ENCODE results near the gene PLXNA2. TPM values are rescaled to one million over a fixed set of nuclear protein-coding genes. Genes with fewer than 3 reads are reported as not detected.
A peak's percentile ranks its signal among the peaks of the same experiment; 100 is the strongest.

PLXNA2 gene
- total and polyA plus RNA-seq, 2 of the 8 experiments (the other 6 are each of a cell fraction or from before 2014, with no cell fraction given): 0.33 to 1.5 TPM

DNA sequence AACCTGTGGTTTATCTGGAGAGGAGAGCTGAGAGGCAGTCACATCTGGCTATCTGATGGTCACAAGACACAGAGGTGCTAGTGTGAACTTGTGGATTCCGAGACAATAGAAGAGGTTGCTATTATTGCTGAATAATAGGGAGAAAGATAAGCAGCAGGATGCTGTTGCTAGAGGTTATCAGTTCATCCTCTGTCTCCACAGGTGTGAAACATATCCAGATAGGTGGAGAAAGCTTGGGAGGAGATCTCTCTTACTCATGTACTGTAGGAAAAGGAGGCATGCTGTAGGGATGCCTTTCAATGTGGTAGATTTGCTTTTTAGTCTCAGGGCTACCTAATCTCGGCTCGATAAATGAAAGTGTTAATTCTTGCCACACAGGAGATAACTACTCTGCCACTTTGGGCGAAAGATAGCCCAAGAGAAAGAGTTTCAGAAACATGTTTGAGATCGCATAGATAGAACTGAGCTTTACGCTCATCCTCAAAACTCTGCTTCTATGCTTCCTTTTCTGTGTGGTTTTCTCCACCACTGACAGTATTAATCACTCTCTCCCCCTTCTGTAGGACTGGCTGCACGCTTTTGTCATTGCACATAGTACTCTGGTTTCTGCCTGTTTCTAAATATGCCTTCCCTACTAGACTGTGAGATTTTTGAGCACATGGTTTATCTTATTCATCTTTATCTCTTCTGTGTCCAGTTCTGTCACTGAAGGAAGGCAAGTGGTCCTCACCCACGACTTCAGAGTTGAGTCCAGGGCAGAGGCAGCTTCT lies 36.7 kb upstream of the PLXNA2 start:
- 71% methylated on average over 8 of the region's 8 CpGs; no CpG with 5 or more reads in 1 of the 2 experiments for WGBS, 2 experiments (ENCODE audit: extremely low coverage in 1 of 2, insufficient coverage in 1 of 2, insufficient read length in 1 of 2, insufficient replicate concordance in 2 of 2, low coverage in 1 of 2, low lambda C conversion rate in 2 of 2, missing lambda C conversion rate in 1 of 2)
- no peak overlapping the region for H4K8ac ChIP-seq (ENCODE audit: extremely low read depth, insufficient read depth, low read length)
- no peak overlapping the region for H3K4me3 ChIP-seq (ENCODE audit: extremely low read depth in 1 of 4, insufficient read depth in 2 of 4, low read depth in 3 of 4, low read length in 4 of 4)
- no peak overlapping the region for H3K4ac ChIP-seq (replicated peaks; ENCODE audit: insufficient read length, low read depth, low read length)
- H2BK12ac ChIP-seq (ENCODE audit: low read depth, low read length): no peak overlapping the region
- no peak overlapping the region for H2BK20ac ChIP-seq (ENCODE audit: low read length)
- no peaks in the 10 kb centered on the region for H3K79me1 ChIP-seq (ENCODE audit: low read depth, low read length)
- DNase-seq (ENCODE audit: low read depth in 1 of 2, low spot score in 2 of 2) (no peak), FAIRE-seq (no peak)
- H3K27ac ChIP-seq (ENCODE audit: low read depth, low read length): no peak overlapping the region
- no peaks in the 10 kb centered on the region for H3K9me3 ChIP-seq (ENCODE audit: insufficient read depth in 2 of 2, low read depth in 1 of 2, low read length in 1 of 2)
- H3K36me3 ChIP-seq (ENCODE audit: control insufficient read depth in 2 of 4, insufficient read depth in 4 of 4, low read length in 3 of 4): no peaks in the 10 kb centered on the region
- H3K79me2 ChIP-seq (ENCODE audit: control insufficient read depth in 1 of 2, insufficient read depth in 2 of 2, low read length in 2 of 2): no peaks in the 10 kb centered on the region
- no peak overlapping the region for H4K91ac ChIP-seq (replicated peaks; ENCODE audit: insufficient read length, low read length)
- H2BK15ac ChIP-seq (ENCODE audit: low read length): no peak overlapping the region
- 0 out of 2 replicates have a peak overlapping the region, but pooled peaks have one; percentile 26 for H2AK5ac ChIP-seq (ENCODE audit: low read depth, low read length)
- H2BK120ac ChIP-seq (replicated peaks; ENCODE audit: low read depth, low read length): no peak overlapping the region
- no peaks in the 10 kb centered on the region for H4K20me1 ChIP-seq (replicated peaks in 1 of 2; ENCODE audit: control insufficient read depth in 1 of 2, insufficient read depth in 2 of 2, low read length in 2 of 2)
- TF ChIP-seq HDAC6 (IDR thresholded peaks at IDR 0.05; ENCODE audit: low read depth, low read length) (no peak), SIX5 (IDR thresholded peaks at IDR 0.05; ENCODE audit: low read depth, low read length) (no peak), PHF8 (conservative IDR thresholded peaks at IDR 0.05; ENCODE audit: low read depth, low read length) (no peak), CEBPB (IDR thresholded peaks at IDR 0.05; ENCODE audit: low read depth, low read length) (no peak), SIN3A (conservative IDR thresholded peaks at IDR 0.05 in 1 of 2, IDR thresholded peaks at IDR 0.05 in 1 of 2; ENCODE audit: low read depth in 1 of 2, low read length in 2 of 2) (no peak), TBP (IDR thresholded peaks at IDR 0.05; ENCODE audit: low read depth, low read length) (no peak), ZNF274 (IDR thresholded peaks at IDR 0.05; ENCODE audit: borderline replicate concordance, extremely low read depth, low read length) (no peak), NANOG (IDR thresholded peaks at IDR 0.05; ENCODE audit: insufficient read depth, low read depth, low read length, poor library complexity, severe bottlenecking) (no peak), RFX5 (IDR thresholded peaks at IDR 0.05; ENCODE audit: borderline replicate concordance, low read depth, low read length) (no peak), CBX5 (IDR thresholded peaks at IDR 0.05; ENCODE audit: low read depth, low read length) (no peak), KDM4A (IDR thresholded peaks at IDR 0.05; ENCODE audit: low read depth, low read length, severe bottlenecking) (no peak), POLR2AphosphoS5 (IDR thresholded peaks at IDR 0.05; ENCODE audit: low read depth, low read length) (no peak)
- H4K5ac ChIP-seq (ENCODE audit: insufficient read length, low read depth, low read length): no peak overlapping the region
- H3K4me1 ChIP-seq (replicated peaks in 1 of 4; ENCODE audit: control insufficient read depth in 3 of 4, insufficient read depth in 4 of 4, low read length in 3 of 4): peaks cover 0 to 10% (median 4%) of the 10 kb centered on the region in 4 experiments; a peak in 3 of 7 replicates
- no peaks in the 10 kb centered on the region for H3K23me2 ChIP-seq (ENCODE audit: low read depth, low read length)
- H3K9ac ChIP-seq (replicated peaks in 1 of 4; ENCODE audit: extremely low read depth in 1 of 4, low read depth in 3 of 4, low read length in 3 of 4): no peak overlapping the region
- no peak overlapping the region for H2AFZ ChIP-seq (ENCODE audit: low read length)
- H3K27me3 ChIP-seq (replicated peaks in 1 of 4; ENCODE audit: control insufficient read depth in 3 of 4, extremely low read depth in 1 of 4, insufficient read depth in 3 of 4, low read length in 3 of 4): no peaks in the 10 kb centered on the region; a peak in 1 of 7 replicates
- no peak overlapping the region for H3K23ac ChIP-seq (ENCODE audit: insufficient read length)
- CTCF ChIA-PET (ENCODE audit: partially characterized antibody): interaction anchor here (0.6 to 3.3 kb wide), 5 partner anchors 10 to 917 kb away, joined by 3 to 13 read pairs (median 3); no protein-coding TSS in a partner anchor
- no peak overlapping the region for H2BK5ac ChIP-seq (ENCODE audit: low read depth, low read length)
- no peak overlapping the region for H3K18ac ChIP-seq (ENCODE audit: extremely low read depth, low read length)
- H3K56ac ChIP-seq (replicated peaks; ENCODE audit: insufficient read length, low read depth, low read length): no peak overlapping the region
- POLR2A ChIA-PET (ENCODE audit: partially characterized antibody): no interaction called here
- no peak overlapping the region for H3K14ac ChIP-seq (ENCODE audit: insufficient read length)
- H3K4me2 ChIP-seq (ENCODE audit: insufficient read depth in 1 of 2, low read depth in 2 of 2, low read length in 2 of 2): no peak overlapping the region
